ENCODE measurements around the gene MEP1A.
"Not testable (repeated sequence)": the region's sequence is repeated elsewhere in the genome, so short reads cannot be mapped to it uniquely, and the experiment has no call there.

The MEP1A gene

DNA sequence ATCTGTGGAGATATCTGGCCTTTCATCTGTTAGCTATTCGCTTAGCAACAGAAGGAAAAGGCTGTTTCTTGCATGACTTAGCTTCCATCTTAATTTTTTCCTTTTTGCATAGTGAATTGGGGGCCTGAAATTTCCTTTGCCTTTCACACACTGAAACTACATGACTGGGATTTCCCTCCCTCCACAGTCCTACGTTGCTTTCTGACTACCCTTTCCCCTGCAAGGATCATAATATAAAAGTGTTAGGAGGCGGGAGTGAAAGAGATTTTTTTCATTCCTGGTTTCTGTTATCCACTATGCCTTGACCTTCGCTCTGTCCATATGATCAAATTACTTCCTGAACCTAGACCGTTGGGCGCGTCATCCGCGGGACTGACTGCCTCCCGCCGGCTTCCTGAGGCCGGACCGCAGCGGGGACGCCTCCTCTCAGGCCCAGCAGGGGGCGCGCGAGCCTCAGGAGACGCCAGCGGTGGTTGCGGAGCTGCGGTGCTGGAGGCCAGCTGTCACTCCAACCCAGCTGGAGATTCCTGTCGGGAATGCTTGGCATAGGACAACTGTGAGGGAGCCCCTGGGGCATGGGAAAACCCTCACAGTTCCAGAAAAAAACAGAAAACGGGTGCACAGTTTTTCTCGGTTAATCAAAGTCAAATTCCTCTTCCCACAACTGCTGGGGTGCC lies 55.6 kb downstream of the MEP1A start:
- Histone ChIP-seq H2AK5ac (ENCODE audit: low read length) (no peak overlapping the region), H4K8ac (ENCODE audit: low read depth, low read length) (no peak overlapping the region), H3K79me1 (ENCODE audit: low read length) (no peaks in the 10 kb centered on the region), H3K9ac (ENCODE audit: low read length) (peak overlapping the region; percentile 30), H2BK120ac (ENCODE audit: low read depth, low read length) (no peak overlapping the region), H2BK15ac (replicated peaks; ENCODE audit: low read depth) (no peak overlapping the region), H3K36me3 (ENCODE audit: control insufficient read depth, insufficient read depth, low read length) (no peaks in the 10 kb centered on the region), H3K4ac (ENCODE audit: low read depth, low read length) (no peak overlapping the region), H3K27ac (ENCODE audit: low read depth, low read length) (no peak overlapping the region), H3K79me2 (ENCODE audit: control insufficient read depth, insufficient read depth, low read length) (no peaks in the 10 kb centered on the region), H3K18ac (ENCODE audit: low read length) (no peak overlapping the region), H3K56ac (ENCODE audit: low read length) (peak overlapping the region; percentile 74), H3K4me3 (ENCODE audit: low read length) (no peak overlapping the region), H3K23ac (ENCODE audit: low read length) (no peak overlapping the region), H2BK5ac (ENCODE audit: low read length) (no peak overlapping the region), H3K4me2 (ENCODE audit: low read length) (no peak overlapping the region), H3K4me1 (ENCODE audit: control insufficient read depth, low read depth, low read length) (no peaks in the 10 kb centered on the region), H4K5ac (ENCODE audit: low read length) (no peak overlapping the region), H3K27me3 (ENCODE audit: insufficient read depth, low read length, poor library complexity) (no peaks in the 10 kb centered on the region)
- WGBS (ENCODE audit: extremely low coverage, insufficient coverage, low lambda C conversion rate) = no CpG with 5 or more reads among the region's 25 CpGs
- peak; percentile 91 for DNase-seq

DNA sequence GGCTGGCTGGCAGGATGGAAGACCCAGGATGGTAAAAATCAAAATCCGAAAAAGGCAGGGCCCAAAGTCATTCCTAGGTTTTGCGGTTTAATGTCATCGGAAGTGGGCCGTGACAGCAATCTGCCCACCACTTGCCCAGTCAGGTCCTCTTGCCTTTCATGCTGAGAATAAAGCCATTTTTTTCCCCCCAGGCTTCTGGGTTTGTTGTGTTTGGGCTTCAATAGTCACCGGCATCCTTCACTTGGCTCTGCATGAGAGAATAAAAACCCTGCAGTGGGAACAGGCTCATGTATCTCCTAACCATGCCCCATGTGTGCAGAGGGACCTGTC lies 56.1 kb downstream of the MEP1A start:
- no peak overlapping the region for H3K4me2 ChIP-seq (ENCODE audit: low read length)

GRCh38 chr6:46850792-46851191 lies 57.6 kb downstream of the MEP1A start:
- Histone ChIP-seq H3K79me1 (ENCODE audit: low read length) (no peaks in the 10 kb centered on the region), H3K18ac (ENCODE audit: low read length) (no peak overlapping the region), H4K8ac (ENCODE audit: low read depth, low read length) (no peak overlapping the region), H2BK5ac (ENCODE audit: low read length) (no peak overlapping the region), H3K79me2 (ENCODE audit: control insufficient read depth, insufficient read depth, low read length) (no peaks in the 10 kb centered on the region), H3K4ac (ENCODE audit: low read depth, low read length) (no peak overlapping the region), H3K27ac (ENCODE audit: low read depth, low read length) (no peak overlapping the region), H2BK15ac (replicated peaks; ENCODE audit: low read depth) (no peak overlapping the region), H3K4me1 (ENCODE audit: control insufficient read depth, low read depth, low read length) (no peaks in the 10 kb centered on the region), H3K4me2 (ENCODE audit: low read length) (no peak overlapping the region), H2BK120ac (ENCODE audit: low read depth, low read length) (no peak overlapping the region), H4K5ac (ENCODE audit: low read length) (no peak overlapping the region), H3K9ac (ENCODE audit: low read length) (no peak overlapping the region), H3K4me3 (ENCODE audit: low read length) (no peak overlapping the region), H2AK5ac (ENCODE audit: low read length) (no peak overlapping the region), H3K27me3 (ENCODE audit: insufficient read depth, low read length, poor library complexity) (no peaks in the 10 kb centered on the region), H3K36me3 (ENCODE audit: control insufficient read depth, insufficient read depth, low read length) (no peaks in the 10 kb centered on the region), H3K56ac (ENCODE audit: low read length) (no peak overlapping the region), H3K23ac (ENCODE audit: low read length) (no peak overlapping the region)
- no peak for DNase-seq
- no CpG with 5 or more reads among the region's 2 CpGs for WGBS (ENCODE audit: extremely low coverage, insufficient coverage, low lambda C conversion rate)

More for the DNA sequence above, 56.1 kb downstream of the MEP1A start:
- no peaks in the 10 kb centered on the region for H3K36me3 ChIP-seq (ENCODE audit: control insufficient read depth, insufficient read depth, low read length)
- H3K4me3 ChIP-seq (ENCODE audit: low read length) = no peak overlapping the region
- H3K56ac ChIP-seq (ENCODE audit: low read length) = no peak overlapping the region
- no peak overlapping the region for H3K4ac ChIP-seq (ENCODE audit: low read depth, low read length)
- DNase-seq = no peak
- no peak overlapping the region for H3K27ac ChIP-seq (ENCODE audit: low read depth, low read length)
- H4K8ac ChIP-seq (ENCODE audit: low read depth, low read length) = no peak overlapping the region
- H3K79me2 ChIP-seq (ENCODE audit: control insufficient read depth, insufficient read depth, low read length) = no peaks in the 10 kb centered on the region
- no peak overlapping the region for H2BK5ac ChIP-seq (ENCODE audit: low read length)
- H3K18ac ChIP-seq (ENCODE audit: low read length) = no peak overlapping the region
- no peaks in the 10 kb centered on the region for H3K4me1 ChIP-seq (ENCODE audit: control insufficient read depth, low read depth, low read length)
- H3K23ac ChIP-seq (ENCODE audit: low read length) = no peak overlapping the region
- H3K9ac ChIP-seq (ENCODE audit: low read length) = no peak overlapping the region
- H2AK5ac ChIP-seq (ENCODE audit: low read length) = no peak overlapping the region
- no peaks in the 10 kb centered on the region for H3K27me3 ChIP-seq (ENCODE audit: insufficient read depth, low read length, poor library complexity)
- H2BK120ac ChIP-seq (ENCODE audit: low read depth, low read length) = peak overlapping the region; percentile 48
- H3K79me1 ChIP-seq (ENCODE audit: low read length) = no peaks in the 10 kb centered on the region
- H4K5ac ChIP-seq (ENCODE audit: low read length) = no peak overlapping the region
- no CpG with 5 or more reads among the region's 5 CpGs for WGBS (ENCODE audit: extremely low coverage, insufficient coverage, low lambda C conversion rate)
- H2BK15ac ChIP-seq (replicated peaks; ENCODE audit: low read depth) = no peak overlapping the region

DNA sequence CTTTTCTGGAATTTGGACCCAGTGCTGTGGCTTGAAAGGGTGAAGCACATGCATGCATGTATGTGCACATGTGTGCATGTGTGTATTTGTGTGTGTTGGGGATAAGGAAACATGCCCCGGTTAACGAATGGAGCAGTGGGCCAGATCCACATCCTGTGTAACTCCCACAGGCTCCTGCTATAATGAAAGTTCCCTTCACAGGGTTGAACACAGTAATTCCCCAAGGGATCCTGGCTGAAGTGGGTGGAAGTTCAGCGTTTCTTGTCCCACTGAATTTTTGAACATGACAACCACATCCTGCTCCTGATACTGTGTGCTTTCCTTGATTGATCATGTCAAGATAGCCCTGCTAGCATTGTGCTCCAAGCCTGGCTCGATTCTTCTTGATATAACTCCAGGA lies 58.4 kb downstream of the MEP1A start:
- H3K79me2 ChIP-seq (ENCODE audit: control insufficient read depth, insufficient read depth, low read length); H3K27ac ChIP-seq (ENCODE audit: low read depth, low read length); H3K9ac ChIP-seq (ENCODE audit: low read length); DNase-seq; H2BK15ac ChIP-seq (replicated peaks; ENCODE audit: low read depth); H3K36me3 ChIP-seq (ENCODE audit: control insufficient read depth, insufficient read depth, low read length); H3K56ac ChIP-seq (ENCODE audit: low read length); H3K4ac ChIP-seq (ENCODE audit: low read depth, low read length); H2BK120ac ChIP-seq (ENCODE audit: low read depth, low read length); H3K27me3 ChIP-seq (ENCODE audit: insufficient read depth, low read length, poor library complexity); H3K4me2 ChIP-seq (ENCODE audit: low read length); H3K18ac ChIP-seq (ENCODE audit: low read length); H4K5ac ChIP-seq (ENCODE audit: low read length); H3K23ac ChIP-seq (ENCODE audit: low read length); H3K79me1 ChIP-seq (ENCODE audit: low read length); H2AK5ac ChIP-seq (ENCODE audit: low read length); H3K4me3 ChIP-seq (ENCODE audit: low read length); H4K8ac ChIP-seq (ENCODE audit: low read depth, low read length); H3K4me1 ChIP-seq (ENCODE audit: control insufficient read depth, low read depth, low read length); H2BK5ac ChIP-seq (ENCODE audit: low read length): not testable (repeated sequence)
- no CpG with 5 or more reads among the region's 4 CpGs for WGBS (ENCODE audit: extremely low coverage, insufficient coverage, low lambda C conversion rate)

GRCh38 chr6:46855966-46856365 lies 62.8 kb downstream of the MEP1A start:
- no CpG with 5 or more reads among the region's 1 CpG for whole genome bisulfite sequencing (ENCODE audit: extremely low coverage, insufficient coverage, low lambda C conversion rate)
- H3K27ac ChIP-seq (ENCODE audit: low read depth, low read length) = not testable (repeated sequence)

DNA sequence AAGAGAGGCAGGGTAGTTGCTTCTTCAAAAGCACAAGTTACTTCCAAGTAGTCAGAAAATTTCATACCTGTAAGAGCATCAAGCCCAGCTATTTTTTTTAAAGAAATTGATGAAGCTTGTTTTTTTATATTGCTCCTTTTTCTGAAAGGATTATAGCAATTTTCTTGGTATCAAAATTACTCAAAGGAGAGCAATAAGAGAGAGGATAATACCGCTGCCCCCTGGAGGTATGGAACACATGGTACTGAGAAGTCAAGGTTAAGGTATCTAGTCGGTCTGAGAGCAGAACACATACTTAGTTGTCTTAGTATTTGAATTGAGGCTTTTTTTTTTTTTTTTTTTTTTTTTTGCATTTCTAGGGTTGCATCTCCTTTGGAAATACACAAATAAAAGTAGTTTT lies 69.2 kb downstream of the MEP1A start:
- no peak overlapping the region for H3K9ac ChIP-seq (ENCODE audit: low read length)
- no peak overlapping the region for H4K8ac ChIP-seq (ENCODE audit: low read depth, low read length)
- no peaks in the 10 kb centered on the region for H3K79me1 ChIP-seq (ENCODE audit: low read length)
- WGBS (ENCODE audit: extremely low coverage, insufficient coverage, low lambda C conversion rate) = no CpG with 5 or more reads among the region's 2 CpGs
- H2BK5ac ChIP-seq (ENCODE audit: low read length) = no peak overlapping the region
- no peak overlapping the region for H3K23ac ChIP-seq (ENCODE audit: low read length)
- no peak overlapping the region for H3K56ac ChIP-seq (ENCODE audit: low read length)
- no peak overlapping the region for H3K4me2 ChIP-seq (ENCODE audit: low read length)
- no peaks in the 10 kb centered on the region for H3K79me2 ChIP-seq (ENCODE audit: control insufficient read depth, insufficient read depth, low read length)
- no peak overlapping the region for H3K4me3 ChIP-seq (ENCODE audit: low read length)
- no peaks in the 10 kb centered on the region for H3K27me3 ChIP-seq (ENCODE audit: insufficient read depth, low read length, poor library complexity)
- no peak for DNase-seq
- no peak overlapping the region for H2BK15ac ChIP-seq (replicated peaks; ENCODE audit: low read depth)
- H2AK5ac ChIP-seq (ENCODE audit: low read length) = no peak overlapping the region
- H3K27ac ChIP-seq (ENCODE audit: low read depth, low read length) = no peak overlapping the region
- no peak overlapping the region for H2BK120ac ChIP-seq (ENCODE audit: low read depth, low read length)
- no peak overlapping the region for H3K18ac ChIP-seq (ENCODE audit: low read length)
- no peaks in the 10 kb centered on the region for H3K4me1 ChIP-seq (ENCODE audit: control insufficient read depth, low read depth, low read length)
- H3K4ac ChIP-seq (ENCODE audit: low read depth, low read length) = no peak overlapping the region
- H3K36me3 ChIP-seq (ENCODE audit: control insufficient read depth, insufficient read depth, low read length) = no peaks in the 10 kb centered on the region
- H4K5ac ChIP-seq (ENCODE audit: low read length) = no peak overlapping the region

More at GRCh38 chr6:46855966-46856365, 62.8 kb downstream of the MEP1A start:
- H4K5ac ChIP-seq (ENCODE audit: low read length); H2BK120ac ChIP-seq (ENCODE audit: low read depth, low read length); H3K4ac ChIP-seq (ENCODE audit: low read depth, low read length); H4K8ac ChIP-seq (ENCODE audit: low read depth, low read length); H3K56ac ChIP-seq (ENCODE audit: low read length); H2BK15ac ChIP-seq (replicated peaks; ENCODE audit: low read depth); H3K27me3 ChIP-seq (ENCODE audit: insufficient read depth, low read length, poor library complexity); H2AK5ac ChIP-seq (ENCODE audit: low read length); DNase-seq; H3K4me2 ChIP-seq (ENCODE audit: low read length); H3K4me3 ChIP-seq (ENCODE audit: low read length); H3K23ac ChIP-seq (ENCODE audit: low read length); H3K9ac ChIP-seq (ENCODE audit: low read length); H3K79me2 ChIP-seq (ENCODE audit: control insufficient read depth, insufficient read depth, low read length); H2BK5ac ChIP-seq (ENCODE audit: low read length); H3K4me1 ChIP-seq (ENCODE audit: control insufficient read depth, low read depth, low read length); H3K18ac ChIP-seq (ENCODE audit: low read length); H3K79me1 ChIP-seq (ENCODE audit: low read length); H3K36me3 ChIP-seq (ENCODE audit: control insufficient read depth, insufficient read depth, low read length): not testable (repeated sequence)

Data from mesendoderm (in vitro differentiated cells).